Hematopoietic multipotent progenitor cell treated with erythropoietin and hydrocortisone succinate and interleukin-3 and kit ligand, for 4 days (in vitro differentiated cells): ENCODE data around the gene CD300LF.

Source experiments
- DNase-seq: peaks from one replicate; pipeline ENCODE4 v3.0.0-alpha.2; 2015

CD300LF gene

GRCh38 chr17:74682471-74683190, 30.1 kb downstream of the CD300LF start:
- no peak for DNase-seq

DNA sequence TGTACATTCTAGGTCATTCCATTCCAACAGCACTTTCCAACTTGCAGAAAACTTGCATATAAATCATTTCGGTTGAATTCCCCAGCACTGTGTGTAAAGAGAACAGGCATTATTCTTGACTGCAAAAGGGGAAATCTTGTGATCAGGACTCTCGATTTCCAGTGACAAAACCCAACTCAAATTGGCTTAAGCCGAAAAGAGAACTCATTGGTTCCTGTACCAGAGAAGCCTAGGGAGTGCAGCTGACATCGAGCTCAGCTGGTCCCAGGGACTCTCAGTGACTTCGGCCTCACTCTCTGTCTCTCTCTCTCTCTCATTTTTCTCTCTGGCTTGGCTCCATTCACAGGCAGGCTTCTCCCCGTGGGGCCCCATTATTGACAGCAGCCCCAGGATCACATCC, 30.7 kb downstream of the CD300LF start:
- DNase-seq = no peak

DNA sequence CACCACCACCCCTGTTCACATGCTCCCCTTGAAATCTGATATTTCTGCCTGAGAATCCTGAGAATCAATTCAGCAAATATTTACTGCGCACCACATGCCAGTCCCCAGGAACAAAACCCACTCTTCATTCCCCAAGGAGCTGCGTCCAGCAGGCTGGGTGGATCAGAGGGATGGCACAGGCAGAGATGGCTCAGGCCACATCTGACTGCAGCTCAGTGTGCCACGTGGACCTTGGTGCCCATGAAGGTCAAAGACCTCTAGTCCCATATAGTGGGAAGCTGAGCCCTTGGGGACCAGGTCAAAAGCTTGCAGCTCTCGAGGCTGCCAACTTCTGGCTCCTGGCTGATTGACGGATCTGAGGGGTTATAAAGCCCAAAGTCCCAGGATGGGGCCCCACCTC, 31.8 kb downstream of the CD300LF start:
- no peak for DNase-seq

DNA sequence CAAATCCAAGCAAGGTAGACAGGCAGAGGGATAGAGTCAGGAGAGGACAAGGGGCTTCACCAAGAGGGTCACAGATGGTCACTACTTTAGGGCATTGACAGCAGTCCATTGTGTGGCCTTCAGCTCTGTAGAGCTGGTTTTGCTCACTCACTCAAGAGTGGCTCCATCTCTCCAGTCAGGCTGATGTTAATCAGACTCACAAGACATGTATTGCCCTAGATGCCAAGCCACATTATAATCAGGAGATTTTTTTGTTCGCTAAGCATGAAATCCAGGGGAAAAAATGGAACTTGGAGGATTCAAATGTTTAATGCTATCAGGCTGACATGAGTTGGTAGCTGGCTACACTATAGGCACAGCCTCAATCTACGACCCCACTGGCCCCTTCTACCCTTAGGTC, 32.5 kb downstream of the CD300LF start:
- no peak for DNase-seq

GRCh38 chr17:74679374-74679773, 33.3 kb downstream of the CD300LF start:
- no peak for DNase-seq

GRCh38 chr17:74678541-74678940, 34.2 kb downstream of the CD300LF start:
- no peak for DNase-seq

DNA sequence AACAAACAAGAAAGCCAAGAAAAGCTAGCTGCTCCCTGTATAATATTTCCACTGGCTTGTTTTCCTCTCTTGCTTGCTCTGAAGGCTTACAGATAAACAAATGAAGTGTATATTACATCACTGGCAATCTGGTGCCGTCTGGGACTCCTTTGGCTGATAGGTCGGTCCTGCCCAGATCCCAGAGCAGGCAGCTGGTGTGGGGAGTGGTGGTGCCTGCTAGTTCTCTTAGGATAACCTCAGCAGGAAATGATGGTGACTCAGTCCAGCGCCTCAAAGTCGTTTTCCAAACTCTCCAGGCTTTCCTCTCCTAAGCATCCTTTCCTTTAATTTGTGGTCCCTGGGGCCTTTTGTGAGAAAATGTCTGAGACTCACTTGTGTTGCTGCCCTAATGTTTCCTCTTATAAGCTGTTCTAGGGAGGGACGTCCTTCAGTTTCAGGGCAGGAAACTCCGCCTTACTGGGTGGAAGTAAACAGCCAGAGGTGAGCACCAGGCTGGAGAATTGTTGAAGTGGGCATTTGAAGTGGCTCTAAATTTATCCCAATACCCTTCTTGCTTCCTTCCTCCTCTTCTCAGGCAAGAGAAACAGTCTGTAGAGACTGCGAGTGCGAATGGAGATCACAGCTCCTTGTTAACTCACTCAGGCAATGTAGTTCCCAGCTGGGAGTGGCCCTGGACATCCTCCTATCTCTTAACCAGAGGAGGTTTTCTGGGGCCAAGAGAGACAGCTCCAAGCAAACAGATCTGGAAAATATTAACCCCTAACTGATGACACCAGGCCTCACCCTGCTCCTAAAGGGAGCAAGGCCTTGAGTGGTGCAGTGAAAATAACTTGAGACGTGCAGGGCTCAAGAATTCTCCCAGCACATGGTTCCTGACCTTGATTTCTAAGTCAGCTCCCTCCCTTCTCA, 34.9 kb downstream of the CD300LF start:
- DNase-seq = no peak

DNA sequence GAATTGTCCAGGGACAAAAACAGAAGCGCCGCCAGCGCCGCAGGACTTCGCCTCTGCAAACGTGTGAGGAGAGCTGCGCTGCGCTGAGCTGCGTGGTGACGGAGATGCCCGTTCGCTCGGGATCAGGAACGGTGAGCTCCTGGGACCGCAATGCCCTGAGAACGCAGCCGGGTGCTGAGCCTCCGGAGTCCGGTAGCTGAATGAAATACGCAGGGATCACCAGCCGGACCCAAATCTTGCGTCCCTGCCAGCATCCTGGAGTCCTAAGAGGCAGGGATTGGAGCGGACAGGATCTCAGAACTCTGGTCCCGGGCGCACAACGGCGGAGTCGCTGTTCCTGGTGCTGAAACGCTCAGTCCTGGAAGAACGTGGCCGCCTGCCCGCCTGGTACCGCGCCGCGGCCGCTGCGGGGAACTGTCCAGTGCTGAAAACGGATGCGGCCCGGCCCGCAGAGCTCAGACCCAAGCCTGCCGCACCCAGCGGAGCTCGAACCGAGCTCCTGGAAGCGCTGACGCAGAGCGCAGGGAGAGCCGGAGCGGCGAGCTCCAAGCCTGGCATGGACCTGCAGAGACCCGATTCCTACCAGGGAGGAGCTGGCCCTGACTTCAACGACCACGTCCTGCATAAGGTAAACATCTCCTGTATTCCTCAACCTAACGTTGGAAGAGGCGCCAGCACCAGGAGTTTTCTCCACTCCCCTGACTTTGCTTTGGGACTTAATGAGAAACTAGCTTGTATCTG, 41.5 kb downstream of the CD300LF start:
- peak; percentile 91 for DNase-seq

DNA sequence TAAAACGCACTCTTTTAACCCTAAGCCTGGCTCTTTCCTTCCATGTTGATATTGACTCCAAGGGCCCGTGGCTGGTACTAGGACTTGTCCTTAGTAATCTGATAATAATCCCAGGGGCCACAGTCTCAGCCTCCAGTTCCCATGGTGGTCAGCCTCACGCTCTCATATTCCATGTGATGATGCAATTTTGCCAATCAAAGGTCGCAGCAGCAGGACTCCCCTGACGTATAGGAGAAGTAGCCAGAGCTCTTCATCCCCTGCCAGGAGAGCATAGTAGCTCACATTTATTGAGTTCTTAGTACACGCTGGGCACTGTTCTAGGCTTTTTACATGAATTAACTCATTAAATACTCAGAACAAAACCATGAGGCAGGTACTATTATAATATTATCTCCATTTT, 42.4 kb downstream of the CD300LF start:
- no peak for DNase-seq

DNA sequence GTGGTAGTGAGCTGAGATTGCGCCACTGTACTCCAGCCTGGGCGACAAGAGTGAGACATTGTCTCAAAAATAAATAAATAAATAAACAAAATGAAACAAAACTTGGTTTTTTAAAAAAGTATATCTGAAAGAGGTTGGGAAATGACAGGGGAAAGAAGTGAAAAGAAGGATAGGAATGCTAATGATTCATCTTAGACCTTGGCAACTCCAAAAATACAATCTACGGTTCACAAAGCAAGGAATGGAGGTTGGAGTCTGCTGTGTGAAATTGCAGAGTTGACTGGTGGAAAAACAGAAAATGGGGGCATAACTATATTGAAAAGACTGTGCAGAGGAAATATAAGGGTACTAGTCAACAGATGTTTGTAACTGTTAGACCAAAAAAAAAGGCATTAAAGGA, 49.2 kb downstream of the CD300LF start:
- DNase-seq = peak; percentile 23

DNA sequence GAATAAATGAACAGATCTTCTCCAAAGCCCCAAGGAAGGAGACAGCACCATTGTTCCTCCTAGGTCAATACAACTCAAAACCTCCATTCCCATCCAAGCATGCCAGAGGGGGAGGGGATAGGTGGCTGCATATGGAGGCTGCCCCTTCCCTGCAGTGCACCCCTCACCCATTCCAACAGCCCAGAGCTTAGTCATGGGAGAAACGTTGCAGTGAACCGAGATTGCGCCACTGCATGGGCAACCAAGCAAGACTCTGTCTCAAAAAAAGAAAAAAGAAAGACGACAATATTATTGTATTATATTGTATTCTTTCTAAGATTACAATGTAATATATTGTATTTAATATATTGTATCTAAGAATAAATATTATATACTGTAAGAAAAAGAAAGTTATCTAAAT, 52.8 kb downstream of the CD300LF start:
- DNase-seq = no peak

DNA sequence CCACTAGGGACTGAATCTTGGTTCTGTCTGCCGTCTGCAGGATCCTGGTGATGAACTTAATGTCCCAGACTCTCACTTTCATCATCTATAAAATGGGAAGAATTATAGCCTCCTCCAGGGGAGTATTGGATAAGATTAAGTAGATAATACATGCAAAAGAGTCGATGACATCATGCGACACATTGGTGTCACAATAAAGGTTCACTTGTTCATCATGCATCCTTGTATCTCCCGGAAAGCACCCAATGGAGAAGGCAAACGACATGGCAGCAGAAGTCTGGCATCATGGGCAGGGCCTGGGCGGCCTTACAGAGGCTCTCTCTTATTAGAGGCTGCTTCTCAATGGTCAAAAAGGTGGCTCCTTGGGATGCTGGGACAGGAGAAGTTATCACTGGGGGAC, 54.1 kb downstream of the CD300LF start:
- no peak for DNase-seq

DNA sequence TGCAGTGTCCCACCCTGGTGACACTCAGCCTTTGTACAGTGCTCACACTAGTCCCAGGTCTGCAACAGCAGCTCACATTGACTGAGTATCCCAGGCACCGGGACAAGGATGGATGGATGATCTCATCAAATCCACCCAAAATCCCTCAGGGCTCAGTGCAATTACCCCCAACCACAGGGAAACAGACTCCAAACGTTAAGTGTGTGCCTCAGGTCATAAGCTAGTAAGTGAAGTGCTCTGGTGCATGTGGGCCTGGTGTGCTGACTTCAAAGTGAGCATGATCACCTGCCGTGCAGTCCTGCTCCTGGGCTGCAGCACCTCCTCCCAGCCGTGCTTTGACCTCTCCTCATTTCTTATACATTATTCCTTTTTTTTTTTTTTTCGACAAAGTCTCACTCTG, 58.0 kb downstream of the CD300LF start:
- DNase-seq = no peak

- DNase-seq = no peak
Measured at GRCh38 chr17:74652020-74652419, 60.7 kb downstream of the CD300LF start.

GRCh38 chr17:74649909-74650308, 62.8 kb downstream of the CD300LF start:
- DNase-seq = no peak

DNA sequence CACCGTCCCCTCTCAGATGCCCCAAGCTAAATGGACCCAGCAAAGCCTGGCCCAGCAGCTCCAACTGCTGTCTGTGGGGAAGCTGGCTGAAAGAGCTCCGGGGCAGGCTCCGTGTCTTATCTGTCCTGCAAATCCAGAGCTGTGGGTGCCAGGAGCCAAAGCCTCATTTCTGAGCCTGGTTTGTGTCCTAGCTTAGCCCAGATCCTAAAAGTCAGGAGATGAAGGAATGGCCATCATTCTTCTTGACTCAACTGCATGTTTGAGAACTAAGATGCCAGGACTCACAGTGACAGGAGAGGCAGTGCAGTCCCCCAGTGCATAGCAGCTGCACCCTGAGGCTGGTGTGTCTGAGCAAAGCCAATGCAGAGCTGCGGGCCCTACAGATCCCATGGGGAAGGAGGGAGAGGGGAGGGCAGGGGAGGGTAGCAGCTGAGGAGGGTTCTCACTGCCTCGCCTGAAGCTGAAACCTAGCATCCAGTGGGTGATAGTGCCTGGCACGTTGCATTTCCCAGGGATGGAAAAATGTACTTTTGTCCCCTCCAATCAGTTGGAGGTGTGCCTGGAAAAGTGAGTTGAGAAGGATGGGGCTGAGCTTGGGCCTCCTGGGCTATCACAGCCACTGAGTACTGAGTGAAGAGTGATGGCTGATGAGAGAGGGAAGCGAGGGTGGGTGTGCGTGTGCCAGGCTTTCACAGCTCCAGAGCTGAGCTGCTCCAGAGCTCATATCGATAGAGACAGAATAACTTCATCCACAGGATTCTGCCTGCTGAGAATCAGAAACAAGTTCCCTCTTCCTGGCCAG, 64.7 kb downstream of the CD300LF start:
- no peak for DNase-seq

GRCh38 chr17:74646231-74646630, 66.5 kb downstream of the CD300LF start:
- peak; percentile 81 for DNase-seq

GRCh38 chr17:74645010-74645409, 67.7 kb downstream of the CD300LF start:
- DNase-seq = no peak

GRCh38 chr17:74644419-74644818, 68.3 kb downstream of the CD300LF start:
- DNase-seq = no peak
